Activated naive CD8-positive, alpha-beta T cell treated with anti-CD3 and anti-CD28 coated beads, Interleukin-2, amount 50 U/mL, for 24 hours (primary cell): ENCODE results near the gene RNF224.

Experiments used
- ATAC-seq: fragments of 150-1000 bp; cut with Tn5 transposase; one replicate; pipeline ENCODE4 v1.10.0; 2021
- DNase-seq: peaks from one replicate; pipeline ENCODE4 v3.0.0; 2021
- H3K27ac Mint-ChIP-seq: one replicate; pipeline ENCODE4 v1.8.0; 2021; ENCODE audit warnings: mild to moderate bottlenecking, mixed read lengths
- H3K27me3 Mint-ChIP-seq: one replicate; pipeline ENCODE4 v1.8.0; 2021; ENCODE audit warnings: mixed read lengths
- H3K36me3 Mint-ChIP-seq: one replicate; pipeline ENCODE4 v1.8.0; 2021; ENCODE audit warnings: low read depth, mixed read lengths
- H3K4me1 Mint-ChIP-seq: one replicate; pipeline ENCODE4 v1.8.0; 2021; ENCODE audit warnings: mixed read lengths
- H3K4me3 Mint-ChIP-seq: one replicate; pipeline ENCODE4 v1.8.0; 2021; ENCODE audit warnings: mild to moderate bottlenecking, moderate library complexity, mixed read lengths
- H3K9me3 Mint-ChIP-seq: one replicate; pipeline ENCODE4 v1.8.0; 2021; ENCODE audit warnings: mixed read lengths

RNF224 gene

DNA sequence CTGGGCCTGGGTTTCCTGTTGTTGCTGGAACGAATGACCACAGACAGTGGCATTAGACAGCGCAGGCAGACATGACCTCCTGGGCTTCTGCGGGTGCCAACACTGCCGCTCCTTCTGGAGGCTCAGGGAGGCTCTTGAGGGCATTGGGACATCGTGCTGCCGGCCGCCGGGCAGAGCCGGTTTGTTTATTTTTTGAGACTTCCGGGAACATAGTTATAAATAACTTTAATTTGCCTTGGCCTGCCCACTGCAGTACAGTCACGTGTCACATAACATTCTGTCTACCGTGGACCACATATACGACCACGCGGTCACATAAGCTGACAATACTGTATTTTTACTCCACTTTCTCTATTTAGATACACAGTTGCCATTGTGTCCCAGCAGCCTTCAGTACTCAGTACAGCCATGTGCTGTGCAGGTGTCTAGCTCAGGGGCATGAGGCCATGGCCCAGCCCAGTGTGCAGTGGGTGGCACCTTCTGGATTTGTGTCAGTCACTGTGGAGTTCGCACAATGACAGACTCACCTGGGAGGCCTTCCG, 42.0 kb downstream of the RNF224 start:
- DNase-seq (no peak), ATAC-seq (no peak)
- H3K36me3 Mint-ChIP-seq, result peaks cover 25% of the 10 kb centered on the region
- H3K27me3 Mint-ChIP-seq, result no peaks in the 10 kb centered on the region
- H3K4me1 Mint-ChIP-seq, result peaks cover 15% of the 10 kb centered on the region
- H3K4me3 Mint-ChIP-seq, result no peak overlapping the region
- H3K27ac Mint-ChIP-seq, result no peak overlapping the region
- H3K9me3 Mint-ChIP-seq, result no peaks in the 10 kb centered on the region

DNA sequence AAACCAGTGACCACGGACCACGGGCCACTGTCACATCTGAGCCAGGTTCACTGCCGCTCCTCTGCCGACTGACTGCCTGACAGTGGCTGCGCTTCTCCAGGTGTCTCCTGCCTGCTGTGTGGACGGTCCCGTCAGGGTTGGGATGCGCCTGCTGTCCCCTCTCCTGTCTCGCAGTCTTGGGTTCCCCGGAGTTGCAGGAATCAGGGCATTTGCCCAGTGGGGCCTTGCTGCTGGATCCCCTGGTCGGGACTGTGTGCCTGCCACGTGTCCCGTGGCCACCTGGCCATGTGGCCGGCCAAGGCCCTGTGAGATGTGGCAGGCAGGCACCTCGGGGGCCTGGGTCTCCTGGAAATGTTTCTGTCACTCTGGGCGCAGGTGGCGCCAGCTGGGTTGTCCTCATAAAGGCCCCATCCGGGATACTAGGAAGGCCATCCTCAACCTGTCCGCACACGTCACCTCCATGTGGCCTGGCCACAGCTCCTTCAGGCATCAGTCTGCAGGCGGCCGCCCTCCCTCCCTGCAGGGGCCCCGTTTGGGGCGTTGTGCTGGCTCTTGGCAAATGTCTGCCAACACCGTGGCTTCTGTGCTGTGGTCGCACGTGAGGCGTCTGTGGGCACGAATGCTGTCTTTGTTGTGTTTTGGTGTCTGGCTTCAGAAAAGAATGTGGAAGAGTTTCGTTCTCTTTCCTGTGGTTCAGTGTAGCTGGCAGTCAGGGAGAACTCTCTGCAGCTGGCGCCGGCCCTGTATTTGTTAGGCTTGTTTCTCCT, 43.8 kb downstream of the RNF224 start:
- DNase-seq, result peak; percentile 41
- peaks cover 24% of the 10 kb centered on the region for H3K4me1 Mint-ChIP-seq
- no peak overlapping the region for H3K4me3 Mint-ChIP-seq
- ATAC-seq, result peak; percentile 35
- no peaks in the 10 kb centered on the region for H3K27me3 Mint-ChIP-seq
- no peak overlapping the region for H3K27ac Mint-ChIP-seq
- H3K9me3 Mint-ChIP-seq, result no peaks in the 10 kb centered on the region
- peaks cover 23% of the 10 kb centered on the region for H3K36me3 Mint-ChIP-seq

DNA sequence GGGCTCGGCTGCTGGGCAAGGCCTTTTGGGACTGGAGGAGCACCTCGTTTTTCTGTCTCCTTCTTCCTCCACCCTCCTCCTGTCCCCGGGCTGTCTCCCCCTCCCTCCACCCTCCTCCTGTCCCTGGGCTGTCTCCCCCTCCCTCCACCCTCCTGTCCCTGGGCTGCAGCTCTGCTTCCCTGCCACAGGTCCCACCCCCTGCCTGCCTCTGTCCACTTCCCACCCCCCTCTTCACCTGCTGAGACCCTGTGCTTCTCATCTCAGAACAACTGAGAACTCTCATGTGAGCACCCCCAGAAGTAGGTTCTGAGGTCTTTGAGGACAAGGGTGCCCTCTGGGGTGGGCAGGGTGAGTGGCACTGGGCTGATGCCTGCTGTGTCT, 44.4 kb downstream of the RNF224 start:
- no peaks in the 10 kb centered on the region for H3K9me3 Mint-ChIP-seq
- H3K4me1 Mint-ChIP-seq, result peaks cover 27% of the 10 kb centered on the region
- no peak overlapping the region for H3K27ac Mint-ChIP-seq
- no peaks in the 10 kb centered on the region for H3K27me3 Mint-ChIP-seq
- no peak overlapping the region for H3K4me3 Mint-ChIP-seq
- DNase-seq (no peak), ATAC-seq (no peak)
- peaks cover 23% of the 10 kb centered on the region for H3K36me3 Mint-ChIP-seq

DNA sequence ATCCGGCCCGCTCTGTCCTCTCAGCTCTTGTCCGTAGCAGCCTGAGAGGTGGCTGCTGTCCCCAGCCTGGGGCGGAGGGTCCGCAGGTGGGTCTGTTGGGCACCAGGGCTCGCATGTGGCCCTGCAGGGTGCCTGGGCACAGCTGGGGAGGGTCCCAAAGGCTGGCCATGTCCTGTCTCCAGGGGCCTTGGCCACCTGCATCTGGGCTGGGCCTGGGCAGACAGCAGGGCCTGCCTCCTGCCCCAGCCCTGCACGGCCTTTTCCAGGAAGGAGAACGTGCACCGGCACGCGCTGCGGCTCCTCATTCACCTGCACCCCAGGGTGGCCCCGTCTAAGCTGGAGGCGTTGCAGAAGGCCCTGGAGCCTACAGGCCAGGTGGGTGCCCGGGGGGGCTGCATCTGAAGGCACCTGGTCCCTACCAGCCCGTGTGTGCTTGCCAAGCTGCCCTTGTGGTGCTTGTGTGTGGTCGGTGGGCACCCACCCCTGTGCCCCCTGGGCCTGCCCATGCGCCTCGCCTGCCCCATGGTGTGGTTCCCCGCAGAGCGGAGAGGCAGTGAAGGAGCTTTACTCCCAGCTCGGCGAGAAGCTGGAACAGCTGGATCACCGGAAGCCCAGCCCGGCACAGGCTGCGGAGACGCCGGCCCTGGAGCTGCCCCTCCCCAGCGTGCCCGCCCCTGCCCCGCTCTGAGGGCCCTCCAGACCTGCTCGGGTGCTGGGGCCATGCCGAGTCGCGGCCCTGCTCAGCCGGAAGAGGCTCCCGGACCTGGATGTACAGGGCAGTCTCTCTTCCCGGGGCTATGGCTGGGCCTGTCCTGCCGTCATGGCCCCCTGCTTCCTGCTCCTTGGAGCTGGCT, 45.2 kb downstream of the RNF224 start:
- no peak overlapping the region for H3K4me3 Mint-ChIP-seq
- H3K9me3 Mint-ChIP-seq, result no peaks in the 10 kb centered on the region
- peaks cover 22% of the 10 kb centered on the region for H3K36me3 Mint-ChIP-seq

DNA sequence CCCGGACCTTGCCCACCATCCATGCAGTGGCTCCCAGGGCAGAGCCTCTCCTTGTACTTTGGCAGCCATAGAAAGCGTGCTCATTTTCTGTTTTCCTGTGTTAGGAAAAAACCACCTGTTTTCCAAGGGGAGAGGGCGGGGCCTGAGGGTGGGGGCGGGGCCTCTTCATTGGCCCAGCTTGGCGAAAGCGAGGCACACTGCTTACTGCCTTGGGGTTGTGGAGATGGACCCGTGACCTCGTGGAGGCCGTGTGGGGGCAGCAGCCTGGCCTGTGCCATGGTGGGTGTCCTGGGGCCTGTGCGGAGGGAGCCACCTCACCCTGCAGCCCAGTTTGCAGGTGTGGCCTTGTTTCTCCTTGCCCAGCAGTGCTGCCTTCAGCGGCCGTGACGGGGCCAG, 45.8 kb downstream of the RNF224 start:
- peaks cover 31% of the 10 kb centered on the region for H3K4me1 Mint-ChIP-seq
- no peak for ATAC-seq
- H3K27ac Mint-ChIP-seq, result no peak overlapping the region
- no peak for DNase-seq
- peaks cover 16% of the 10 kb centered on the region for H3K36me3 Mint-ChIP-seq
- no peak overlapping the region for H3K4me3 Mint-ChIP-seq
- no peaks in the 10 kb centered on the region for H3K27me3 Mint-ChIP-seq
- no peaks in the 10 kb centered on the region for H3K9me3 Mint-ChIP-seq

More for the DNA sequence above, 45.2 kb downstream of the RNF224 start:
- Mint-ChIP-seq H3K4me1 (peaks cover 31% of the 10 kb centered on the region), H3K27ac (no peak overlapping the region), H3K27me3 (no peaks in the 10 kb centered on the region)
- no peak for DNase-seq
- ATAC-seq, result no peak

DNA sequence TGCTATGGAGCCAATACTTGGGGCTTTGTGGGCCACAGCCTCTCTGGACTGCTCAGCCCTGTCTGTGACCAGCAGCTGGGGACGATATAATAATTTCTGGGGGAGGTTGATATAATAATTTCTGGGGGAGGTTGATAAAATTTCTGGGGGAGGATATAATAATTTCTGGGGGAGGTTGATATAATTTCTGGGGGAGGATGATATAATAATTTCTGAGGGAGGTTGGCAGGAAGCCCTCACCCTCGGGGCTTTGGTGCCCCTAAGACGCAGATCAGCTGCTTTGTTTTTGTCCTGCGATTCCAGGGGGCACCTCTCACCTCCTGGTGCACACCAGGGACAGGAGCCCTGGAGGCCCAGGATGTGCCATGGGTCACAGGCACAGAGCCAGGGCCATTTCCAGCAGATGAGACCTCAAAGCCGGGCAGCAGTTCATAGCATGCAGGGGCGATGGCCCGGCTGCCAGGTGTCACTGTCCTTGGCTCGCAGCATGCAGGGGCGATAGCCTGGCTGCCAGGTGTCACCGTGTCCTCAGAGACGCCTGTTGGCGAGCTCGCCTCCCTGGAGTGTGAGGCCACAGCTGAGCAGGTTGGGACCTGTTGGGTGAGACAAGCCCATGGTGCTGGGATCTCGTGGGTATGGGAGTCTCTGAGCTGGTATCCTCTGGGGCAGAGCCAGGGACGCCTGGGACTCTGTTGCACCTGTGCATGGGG, 46.5 kb downstream of the RNF224 start:
- DNase-seq, result no peak
- Mint-ChIP-seq H3K36me3 (peaks cover 12% of the 10 kb centered on the region), H3K4me1 (peaks cover 28% of the 10 kb centered on the region), H3K9me3 (no peaks in the 10 kb centered on the region), H3K27ac (no peak overlapping the region), H3K27me3 (no peaks in the 10 kb centered on the region), H3K4me3 (no peak overlapping the region)
- no peak for ATAC-seq

DNA sequence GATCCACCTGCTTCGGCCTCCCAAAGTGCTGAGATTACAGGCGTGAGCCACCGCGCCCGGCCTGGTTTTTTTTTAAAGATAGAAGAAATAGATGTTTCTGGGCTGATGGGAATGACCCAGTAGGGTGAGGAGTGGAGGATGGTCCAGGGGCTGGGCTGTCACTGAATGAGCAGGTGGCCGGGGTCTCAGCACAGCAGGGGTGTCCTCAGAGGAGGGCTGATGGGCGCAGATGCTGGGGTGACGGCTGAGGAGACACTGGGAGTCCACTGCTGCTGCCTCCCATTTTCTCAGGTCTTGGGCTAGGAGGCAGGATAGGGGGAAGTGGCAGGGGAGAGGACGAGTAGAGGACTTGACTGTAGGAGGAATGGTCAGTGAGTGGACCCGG, 47.9 kb downstream of the RNF224 start:
- Mint-ChIP-seq H3K27ac (no peak overlapping the region), H3K36me3 (peaks cover 2% of the 10 kb centered on the region), H3K9me3 (no peaks in the 10 kb centered on the region), H3K4me1 (peaks cover 26% of the 10 kb centered on the region), H3K4me3 (no peak overlapping the region), H3K27me3 (no peaks in the 10 kb centered on the region)
- ATAC-seq (no peak), DNase-seq (no peak)

DNA sequence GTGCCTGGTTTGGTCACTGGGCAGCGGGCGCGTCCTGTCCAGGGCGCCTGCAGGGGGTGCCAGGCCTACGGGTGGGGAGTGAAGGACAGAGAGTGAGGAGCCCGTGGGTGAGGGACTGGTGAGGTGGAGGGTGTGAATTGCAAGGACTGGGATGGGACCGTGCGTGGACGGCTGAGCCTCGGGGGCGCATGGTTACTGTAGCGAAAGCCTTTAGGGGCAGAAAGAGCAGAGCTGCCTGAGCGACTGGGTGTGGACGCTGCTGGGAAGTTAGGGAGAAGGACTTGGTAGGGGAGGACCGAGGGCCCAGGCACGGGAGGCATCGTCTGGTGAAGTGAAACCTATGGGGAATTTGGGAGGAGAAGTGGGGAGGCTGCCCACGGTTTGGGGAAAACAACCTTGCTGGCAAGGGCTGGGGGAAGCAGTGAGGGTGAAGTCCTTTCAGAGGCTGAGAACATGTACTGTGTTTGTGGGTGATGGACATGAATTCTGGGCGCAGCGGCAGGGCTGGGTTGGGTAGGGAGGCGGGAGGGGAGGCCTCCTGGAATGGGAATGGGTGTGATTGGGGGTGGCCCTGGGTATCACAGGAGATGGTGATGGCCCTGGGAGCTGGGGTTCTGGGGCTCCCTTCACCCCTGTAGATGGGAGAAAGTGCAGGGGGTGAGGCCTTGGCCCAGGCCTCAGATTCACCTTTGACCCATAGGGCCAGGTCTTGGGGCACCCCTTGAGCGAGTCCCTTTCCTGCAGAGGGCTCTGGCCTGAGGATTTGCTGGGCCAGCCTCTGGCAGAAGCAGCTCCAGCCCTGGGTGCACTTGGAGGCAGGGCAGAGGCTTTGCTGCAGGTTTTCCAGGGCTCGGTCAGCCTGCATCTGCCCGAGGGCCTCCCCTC, 48.5 kb downstream of the RNF224 start:
- DNase-seq (no peak), ATAC-seq (no peak)
- no peaks in the 10 kb centered on the region for H3K9me3 Mint-ChIP-seq

DNA sequence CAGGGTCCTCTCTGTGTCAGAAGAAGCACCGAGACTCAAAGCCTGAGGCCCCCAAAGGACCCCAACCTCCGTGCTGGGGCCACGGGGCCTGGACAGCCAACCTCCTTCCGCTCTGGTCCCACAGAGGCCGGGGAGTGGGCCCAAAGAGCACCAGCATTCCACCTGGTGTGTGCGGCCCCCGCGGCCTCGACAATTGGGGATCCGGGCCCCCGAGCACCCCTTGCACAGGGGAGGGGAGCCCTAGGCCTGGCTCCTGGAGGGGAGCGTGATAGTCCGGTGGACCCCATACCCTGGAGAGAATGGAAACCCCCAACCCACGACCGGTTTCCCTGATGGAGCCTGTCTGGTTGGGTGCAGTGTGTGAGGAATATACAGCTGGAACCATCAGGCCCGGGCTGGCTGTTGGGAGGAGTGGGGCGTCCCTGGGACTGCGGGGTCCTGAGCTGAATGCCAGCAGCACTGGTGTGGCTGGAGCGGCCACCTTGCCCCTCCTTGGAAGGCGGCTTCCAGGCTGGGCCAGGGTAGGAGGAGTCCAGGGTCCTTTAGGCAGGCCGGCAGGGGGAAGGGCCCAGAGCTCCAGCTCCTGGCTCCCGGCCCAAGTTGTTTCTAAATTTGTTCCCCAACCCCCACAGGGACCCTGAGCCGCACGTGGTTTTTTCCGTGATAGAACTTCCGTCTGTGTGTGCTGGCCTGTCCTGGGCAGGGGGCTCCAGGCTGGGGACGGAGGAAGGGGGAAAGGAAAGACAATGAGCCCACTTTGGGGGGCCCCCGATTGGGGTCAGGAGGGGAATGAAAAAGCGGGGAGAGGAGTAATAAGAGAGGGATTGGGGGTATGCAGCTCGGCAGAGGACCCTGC, 49.4 kb downstream of the RNF224 start:
- no peaks in the 10 kb centered on the region for H3K9me3 Mint-ChIP-seq
- H3K36me3 Mint-ChIP-seq, result no peaks in the 10 kb centered on the region
- H3K27ac Mint-ChIP-seq, result peak overlapping the region; percentile 67
- no peak for DNase-seq
- H3K4me1 Mint-ChIP-seq, result peaks cover 16% of the 10 kb centered on the region
- H3K27me3 Mint-ChIP-seq, result no peaks in the 10 kb centered on the region
- ATAC-seq, result no peak
- H3K4me3 Mint-ChIP-seq, result peak overlapping the region; percentile 67

More for the DNA sequence above, 48.5 kb downstream of the RNF224 start:
- Mint-ChIP-seq H3K4me3 (no peak overlapping the region), H3K27ac (no peak overlapping the region), H3K27me3 (no peaks in the 10 kb centered on the region), H3K36me3 (peaks cover 2% of the 10 kb centered on the region), H3K4me1 (peaks cover 23% of the 10 kb centered on the region)

DNA sequence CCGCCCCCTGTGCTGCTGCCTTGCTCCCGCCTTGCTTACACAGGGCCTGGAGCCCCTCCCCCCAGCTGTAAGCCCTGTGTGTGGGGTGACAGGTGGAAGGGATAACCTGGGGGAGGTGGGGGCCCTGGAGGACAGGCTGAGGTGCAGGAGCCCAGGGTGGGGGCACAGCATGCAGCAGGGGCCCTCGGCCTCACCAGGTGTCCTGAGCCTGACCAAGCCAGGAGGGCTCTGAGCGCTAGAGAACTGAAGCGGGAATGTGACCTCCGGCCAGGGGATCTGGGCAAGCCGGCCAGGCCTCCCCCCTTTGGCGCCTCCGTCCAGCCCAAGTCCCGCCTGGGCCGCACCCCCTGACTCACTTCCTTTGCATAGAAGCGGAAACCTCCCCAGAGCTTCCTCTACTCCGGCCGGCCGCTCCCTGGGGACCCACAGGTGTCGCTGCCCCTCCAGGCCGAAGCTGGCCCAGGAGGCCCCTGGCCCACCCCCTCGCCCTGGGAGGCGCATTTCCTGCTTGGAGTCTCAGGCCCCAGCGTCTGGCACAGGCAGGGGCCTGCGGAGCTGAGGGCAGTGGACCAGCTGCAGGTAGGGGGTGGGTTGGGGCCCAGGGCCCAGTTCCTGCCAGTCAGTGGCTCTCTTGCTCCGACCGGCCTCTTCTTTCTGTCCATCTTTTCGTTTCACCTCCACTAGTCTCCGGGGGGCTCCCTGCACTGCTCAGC, 50.2 kb downstream of the RNF224 start, which contains the start of gene TOR4A:
Gene TOR4A (plus strand): TSS at position 398 of the 713 bp plus-strand sequence. CDS start 964 bp downstream, outside the sequence.
- Mint-ChIP-seq H3K4me1 (peaks cover 17% of the 10 kb centered on the region), H3K27ac (peak within 1 kb of the TSS; percentile 67), H3K4me3 (peak within 1 kb of the TSS; percentile 79), H3K27me3 (peaks cover 1% of the 10 kb centered on the region), H3K9me3 (no peaks in the 10 kb centered on the region), H3K36me3 (no peaks in the 10 kb centered on the region)
- peak; percentile 69 for DNase-seq
- peak; percentile 73 for ATAC-seq

DNA sequence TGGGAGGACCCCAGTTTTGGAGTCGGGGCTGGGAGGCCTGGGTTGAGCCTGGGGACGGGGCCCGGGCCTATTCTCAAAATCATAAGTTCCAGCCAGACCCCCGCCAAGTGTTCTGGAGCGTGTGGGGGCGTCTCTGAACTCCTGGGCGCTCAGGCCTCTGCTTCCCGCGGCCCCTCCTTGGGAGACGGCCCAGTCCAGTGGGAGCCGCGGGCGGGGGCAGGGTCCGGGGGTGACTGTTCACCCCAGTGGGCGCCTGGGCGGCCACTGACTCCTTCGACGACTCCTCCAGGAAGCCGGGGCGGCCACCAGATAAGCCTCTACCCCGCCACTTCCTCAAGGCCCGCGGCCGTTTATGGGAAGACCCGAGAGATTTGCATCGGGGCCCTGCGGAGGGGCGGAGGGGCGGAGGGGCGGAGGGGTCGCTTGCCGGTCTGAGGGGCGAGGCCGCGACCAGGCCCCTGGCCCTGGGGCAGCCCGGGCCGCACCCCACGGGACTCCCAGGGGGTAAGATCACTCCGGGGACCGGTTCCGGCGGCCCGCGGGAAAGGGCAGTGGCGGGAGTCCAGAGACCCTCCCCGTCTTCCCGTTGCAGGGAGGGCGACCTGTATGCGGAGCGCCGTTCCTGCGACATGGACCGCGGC, 50.9 kb downstream of the RNF224 start:
- DNase-seq (no peak), ATAC-seq (no peak)
- Mint-ChIP-seq H3K4me1 (peaks cover 19% of the 10 kb centered on the region), H3K9me3 (no peaks in the 10 kb centered on the region), H3K27me3 (peaks cover 4% of the 10 kb centered on the region), H3K36me3 (no peaks in the 10 kb centered on the region), H3K4me3 (peak overlapping the region; percentile 79), H3K27ac (no peak overlapping the region)
